Lower leg skin (tissue), 3 donors: ENCODE measurements around the gene SMG6.

Experiments used
- CTCF ChIP-seq, 3 donors: fragments of 450-650 bp; IDR thresholded peaks; one replicate each; pipeline ENCODE4 v1.5.1; 2016; ENCODE audit warnings: antibody characterized with exemption in 3 of 3, mild to moderate bottlenecking in 3 of 3, moderate library complexity in 2 of 3
- POLR2A ChIP-seq, 2 donors: fragments of 450-650 bp; IDR thresholded peaks; one replicate each; pipeline ENCODE4 v1.6.1; 2016 to 2017; ENCODE audit warnings: antibody characterized with exemption in 2 of 2, mild to moderate bottlenecking in 1 of 2, moderate library complexity in 1 of 2

- TF ChIP-seq POLR2A (IDR thresholded peaks at IDR 0.05) = no peak
- no peak for TF ChIP-seq CTCF (IDR thresholded peaks at IDR 0.05)
Observed at GRCh38 chr17:2111691-2112090, 191.9 kb downstream of the SMG6 start.
